ENCODE data around the gene DCTN3. TPM values are rescaled to one million over a fixed set of nuclear protein-coding genes. Genes with fewer than 3 reads are reported as not detected.

The DCTN3 gene
- total and polyA plus RNA-seq, 2 donors (not counting 3 experiments of a cell fraction or from before 2014, with no cell fraction given), result 91.0 to 170 TPM

GRCh38 chr9:34584970-34585369, 35.3 kb downstream of the DCTN3 start:
- Histone ChIP-seq H3K27me3 (ENCODE audit: control insufficient read depth in 2 of 2, insufficient read depth in 2 of 2, low read length in 2 of 2) (peaks cover 76 to 78% of the 10 kb centered on the region in 2 experiments), H3K4me1 (ENCODE audit: control insufficient read depth, extremely low read depth, insufficient read depth, low read length) (no peaks in the 10 kb centered on the region), H3K4me2 (ENCODE audit: insufficient read depth, low read length) (no peak overlapping the region), H3K27ac (ENCODE audit: insufficient read depth, low read depth, low read length) (no peak overlapping the region), H3K36me3 (ENCODE audit: control insufficient read depth in 2 of 2, extremely low read depth in 1 of 2, insufficient read depth in 2 of 2, low read length in 2 of 2) (no peaks in the 10 kb centered on the region), H3K79me2 (ENCODE audit: control insufficient read depth, insufficient read depth, low read length) (no peaks in the 10 kb centered on the region), H3K4me3 (replicated peaks in 1 of 3; ENCODE audit: insufficient read depth in 1 of 3, low read depth in 1 of 3, low read length in 3 of 3) (no peak overlapping the region), H3K9me1 (replicated peaks; ENCODE audit: control insufficient read depth, extremely low read depth, insufficient read depth, low read length) (no peaks in the 10 kb centered on the region), H3K9me3 (replicated peaks; ENCODE audit: control insufficient read depth, insufficient read depth, low read length) (no peaks in the 10 kb centered on the region), H3K9ac (replicated peaks; ENCODE audit: extremely low read depth, insufficient read depth, low read length) (no peak overlapping the region), H4K20me1 (replicated peaks; ENCODE audit: control insufficient read depth, extremely low read depth, insufficient read depth, low read length) (no peaks in the 10 kb centered on the region), H2AFZ (ENCODE audit: low read depth, low read length) (no peak overlapping the region)
- dilution Hi-C loops (cut with MboI; ENCODE audit: extremely low pct_ligation_motif_present, low sequenced_read_pairs) (no loop called here), intact Hi-C loops (cut with micrococcal nuclease) (no loop called here)
- TF ChIP-seq MAX (IDR thresholded peaks at IDR 0.05; ENCODE audit: insufficient read depth, insufficient read length) (no peak), FOS (IDR thresholded peaks at IDR 0.05; ENCODE audit: borderline replicate concordance, insufficient read depth, low read length) (no peak), EZH2 (IDR thresholded peaks at IDR 0.05; ENCODE audit: borderline replicate concordance, low read depth, low read length, severe bottlenecking) (no peak)
- no TSS peak for BruUV-seq (replicated peaks)
- DNase-seq (ENCODE audit: low read depth, low spot score) (no peak), FAIRE-seq (no peak)
- ChIA-PET CTCF (interaction anchor here (1.0 to 1.6 kb wide), 4 partner anchors 21 to 37 kb away, joined by 3 to 4 read pairs (median 4); no protein-coding TSS in a partner anchor), POLR2A (no interaction called here)

GRCh38 chr9:34582787-34583186, 37.5 kb downstream of the DCTN3 start:
- TF ChIP-seq GATA2 (IDR thresholded peaks at IDR 0.05; ENCODE audit: insufficient read depth, insufficient read length, low read depth, low read length), result no peak
- no peak for TF ChIP-seq POLR2AphosphoS5 (IDR thresholded peaks at IDR 0.05; ENCODE audit: insufficient read depth, low read depth, low read length)
- no peak for TF ChIP-seq EZH2 (IDR thresholded peaks at IDR 0.05; ENCODE audit: borderline replicate concordance, low read depth, low read length, severe bottlenecking)
- TF ChIP-seq MYC (IDR thresholded peaks at IDR 0.05; ENCODE audit: low read depth, low read length), result no peak
- TF ChIP-seq FOS (IDR thresholded peaks at IDR 0.05; ENCODE audit: borderline replicate concordance, insufficient read depth, low read length), result no peak
- no peak for TF ChIP-seq MAX (IDR thresholded peaks at IDR 0.05; ENCODE audit: insufficient read depth, insufficient read length)
- TF ChIP-seq JUN (IDR thresholded peaks at IDR 0.05; ENCODE audit: borderline replicate concordance, insufficient read depth, insufficient read length, low read depth), result no peak
- no peak for TF ChIP-seq POLR2A (IDR thresholded peaks at IDR 0.05; ENCODE audit: low read depth, low read length)
- no peak for TF ChIP-seq CTCF (IDR thresholded peaks at IDR 0.05; ENCODE audit: extremely low read depth in 1 of 2, insufficient read depth in 1 of 2, low read depth in 1 of 2, low read length in 2 of 2)

More at GRCh38 chr9:34582787-34583186, 37.5 kb downstream of the DCTN3 start:
- no peaks in the 10 kb centered on the region for H3K9me3 ChIP-seq (replicated peaks; ENCODE audit: control insufficient read depth, insufficient read depth, low read length)
- ChIA-PET CTCF (interaction anchor here (1.5 to 8.5 kb wide), 6 partner anchors 9 to 179 kb away, joined by 7 to 106 read pairs (median 12); no protein-coding TSS in a partner anchor), POLR2A (interaction anchor here (0.6 kb wide), 1 partner anchor 35 kb away, joined by 8 read pairs; no protein-coding TSS in a partner anchor)
- BruUV-seq (replicated peaks), result no TSS peak
- H3K9me1 ChIP-seq (replicated peaks; ENCODE audit: control insufficient read depth, extremely low read depth, insufficient read depth, low read length), result no peaks in the 10 kb centered on the region
- no peak for FAIRE-seq
- no peaks in the 10 kb centered on the region for H4K20me1 ChIP-seq (replicated peaks; ENCODE audit: control insufficient read depth, extremely low read depth, insufficient read depth, low read length)
- dilution Hi-C loops (cut with MboI; ENCODE audit: extremely low pct_ligation_motif_present, low sequenced_read_pairs) (no loop called here), intact Hi-C loops (cut with micrococcal nuclease) (no loop called here)
- peaks cover 75 to 78% of the 10 kb centered on the region in 2 experiments for H3K27me3 ChIP-seq (ENCODE audit: control insufficient read depth in 2 of 2, insufficient read depth in 2 of 2, low read length in 2 of 2)
- H3K4me1 ChIP-seq (ENCODE audit: control insufficient read depth, extremely low read depth, insufficient read depth, low read length), result no peaks in the 10 kb centered on the region
- no peak overlapping the region for H3K4me2 ChIP-seq (ENCODE audit: insufficient read depth, low read length)
- no peaks in the 10 kb centered on the region for H3K36me3 ChIP-seq (ENCODE audit: control insufficient read depth in 2 of 2, extremely low read depth in 1 of 2, insufficient read depth in 2 of 2, low read length in 2 of 2)
- no peak overlapping the region for H2AFZ ChIP-seq (ENCODE audit: low read depth, low read length)
- no peaks in the 10 kb centered on the region for H3K79me2 ChIP-seq (ENCODE audit: control insufficient read depth, insufficient read depth, low read length)
- no peak overlapping the region for H3K4me3 ChIP-seq (replicated peaks in 1 of 3; ENCODE audit: insufficient read depth in 1 of 3, low read depth in 1 of 3, low read length in 3 of 3)
- H3K27ac ChIP-seq (ENCODE audit: insufficient read depth, low read depth, low read length), result no peak overlapping the region
- no peak for DNase-seq (ENCODE audit: low read depth, low spot score)
- no peak overlapping the region for H3K9ac ChIP-seq (replicated peaks; ENCODE audit: extremely low read depth, insufficient read depth, low read length)
